Eye (tissue), 1 donor: ENCODE data around the gene CIRBP.
A peak's percentile ranks its signal among the peaks of the same experiment; 100 is the strongest.

ENCODE experiments used
- DNase-seq: peaks from one replicate; pipeline ENCODE4 v3.0.0-alpha.2; 2015

CIRBP gene

DNA sequence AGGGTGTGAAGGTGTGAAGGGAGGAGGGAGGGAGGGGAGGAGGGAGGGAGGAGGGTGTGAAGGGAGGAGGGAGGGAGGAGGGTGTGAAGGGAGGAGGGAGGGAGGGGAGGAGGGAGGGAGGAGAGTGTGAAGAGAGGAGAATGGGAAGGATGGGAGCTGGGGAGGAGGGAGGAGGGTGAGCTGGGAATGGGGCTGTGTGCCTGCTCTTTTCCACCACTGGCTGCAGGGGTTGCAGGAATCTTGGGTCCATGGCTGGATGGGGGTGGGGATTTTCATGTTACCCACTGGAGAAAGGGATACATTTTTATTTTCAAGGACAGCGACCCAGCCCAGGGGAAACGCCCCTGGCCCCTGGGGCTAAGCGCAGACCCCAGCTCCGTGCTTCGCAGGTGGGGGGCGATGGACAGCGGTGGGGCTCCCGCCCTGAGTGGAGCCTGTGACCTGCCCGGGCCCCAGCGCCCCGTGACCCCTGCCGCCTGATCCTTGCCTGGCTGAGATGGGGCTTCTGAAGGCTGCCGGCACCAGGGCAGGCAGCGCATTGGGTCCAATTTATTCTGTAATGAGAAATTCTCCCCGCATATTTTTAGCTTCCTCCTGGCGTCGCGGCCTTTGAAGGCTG is 13.6 kb downstream of the CIRBP start:
- DNase-seq: peak; percentile 34

- DNase-seq: peak; percentile 44
Measured at GRCh38 chr19:1283207-1283916, 14.2 kb downstream of the CIRBP start.

DNA sequence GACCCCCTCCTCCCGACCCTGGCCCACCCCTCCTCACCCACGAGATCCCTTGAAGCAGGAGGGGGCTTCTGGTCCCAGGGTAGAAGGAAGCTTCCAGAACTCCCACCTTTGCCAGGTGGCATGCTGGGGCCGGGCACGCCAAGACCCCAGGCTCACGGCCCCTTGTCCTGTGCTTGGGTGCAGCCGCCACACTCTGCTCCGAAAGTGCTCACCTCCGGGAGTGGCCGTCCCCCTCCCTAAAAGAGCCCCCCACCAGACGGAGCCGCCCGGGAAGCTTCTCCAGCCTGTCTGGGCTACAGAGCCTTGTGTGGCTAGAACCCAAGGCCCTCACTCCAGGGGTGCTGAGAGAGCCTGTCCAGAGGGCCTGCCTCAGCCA is 14.8 kb downstream of the CIRBP start:
- no peak for DNase-seq

GRCh38 chr19:1284293-1284978 is 15.3 kb downstream of the CIRBP start:
- no peak for DNase-seq

GRCh38 chr19:1284979-1285736 is 16.0 kb downstream of the CIRBP start:
- DNase-seq: peak; percentile 71

DNA sequence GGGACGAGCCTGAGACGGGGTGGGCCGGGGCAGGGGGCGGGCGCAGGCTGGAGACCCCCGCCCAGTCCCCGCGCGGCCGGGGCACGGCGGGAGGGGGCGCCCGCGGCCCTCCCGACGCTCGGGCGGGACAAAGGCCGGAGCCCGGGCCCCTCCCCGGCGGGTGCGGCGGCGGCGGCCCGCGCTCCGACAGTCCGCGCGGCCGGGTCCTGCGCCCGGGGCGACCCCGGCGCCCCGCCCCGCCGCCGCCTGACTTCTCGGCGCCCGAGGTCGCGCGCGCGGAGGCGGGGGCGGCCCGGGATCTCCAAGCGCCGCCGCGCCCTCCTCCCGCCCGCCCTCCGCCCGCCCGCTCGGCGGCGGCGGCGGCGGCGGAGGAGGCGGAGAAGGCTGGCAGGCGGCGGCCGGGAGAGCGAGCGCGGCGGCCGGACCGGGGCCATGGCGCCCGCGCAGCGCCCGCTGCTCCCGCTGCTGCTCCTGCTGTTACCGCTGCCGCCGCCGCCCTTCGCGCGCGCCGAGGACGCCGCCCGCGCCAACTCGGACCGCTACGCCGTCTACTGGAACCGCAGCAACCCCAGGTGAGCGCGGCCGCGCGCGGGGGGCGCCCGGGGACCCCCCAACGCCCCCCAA is 16.7 kb downstream of the CIRBP start, which contains the start of gene EFNA2:
EFNA2 (plus strand) TSS at position 137 of the 624 bp plus-strand sequence; CDS start at position 433, 296 bp downstream.
- peak; percentile 55 for DNase-seq

DNA sequence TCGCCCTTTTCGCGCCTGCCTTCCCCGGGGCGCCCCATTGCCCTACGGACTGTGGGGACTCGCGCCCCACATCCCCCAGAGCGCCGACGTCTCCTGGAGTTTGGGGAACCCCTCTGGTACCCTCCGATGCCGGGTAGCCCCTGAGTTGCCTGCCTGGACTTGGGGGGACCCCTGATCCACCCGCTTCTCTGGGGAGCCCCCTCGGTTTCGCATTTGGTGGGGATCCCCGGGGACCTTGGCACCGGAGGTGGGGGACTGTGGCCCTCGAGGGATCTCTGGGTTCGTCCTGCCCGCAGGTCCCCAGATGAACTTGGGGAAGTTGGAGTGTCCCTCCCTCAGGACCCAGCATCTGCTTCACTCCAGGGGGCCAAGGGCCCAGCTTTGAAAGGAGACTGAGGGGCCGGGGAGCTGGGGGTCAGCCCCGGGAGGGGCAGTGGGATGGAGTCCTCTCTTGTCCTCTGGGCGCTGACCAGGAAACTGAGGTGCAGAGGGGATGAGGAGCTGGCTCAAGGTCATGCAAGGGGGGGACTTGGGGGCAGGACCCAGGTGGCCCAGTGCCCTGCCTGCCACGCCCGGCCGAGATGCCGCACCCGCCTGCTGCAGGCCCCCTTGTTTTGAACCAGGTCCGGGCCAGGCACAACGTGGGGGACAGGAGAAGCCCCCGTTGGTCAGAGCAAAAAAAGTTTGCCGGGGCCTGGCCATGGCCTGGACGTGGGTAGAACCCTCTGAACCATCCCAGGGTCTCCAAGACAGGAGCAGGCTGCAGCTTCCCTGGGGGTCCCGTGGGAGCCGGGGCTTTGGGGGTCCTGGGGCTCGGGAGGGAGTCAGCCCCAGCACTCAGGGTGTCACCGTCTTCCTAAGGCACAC is 17.6 kb downstream of the CIRBP start:
- no peak for DNase-seq

- DNase-seq: no peak
Measured at GRCh38 chr19:1287354-1288225, 18.5 kb downstream of the CIRBP start.

DNA sequence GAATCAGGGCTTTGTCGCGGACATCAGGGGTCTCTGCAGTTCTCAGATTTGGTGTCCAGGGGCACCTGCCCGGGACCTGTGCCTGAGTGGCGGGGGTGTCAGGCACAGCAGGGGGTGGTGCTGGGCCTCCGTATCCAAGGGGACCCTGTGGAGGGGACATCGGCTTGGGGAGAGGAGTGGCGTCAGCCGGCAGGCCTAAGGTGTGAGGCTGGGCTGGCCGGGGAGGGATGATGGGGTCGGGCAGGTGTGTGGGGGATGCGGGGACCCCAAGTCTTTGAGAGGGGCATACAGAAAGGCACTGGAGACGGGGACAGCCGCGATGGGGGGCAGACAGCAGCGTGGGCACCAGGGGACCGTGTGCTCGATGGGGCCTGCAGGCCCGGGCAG is 19.1 kb downstream of the CIRBP start:
- no peak for DNase-seq

DNA sequence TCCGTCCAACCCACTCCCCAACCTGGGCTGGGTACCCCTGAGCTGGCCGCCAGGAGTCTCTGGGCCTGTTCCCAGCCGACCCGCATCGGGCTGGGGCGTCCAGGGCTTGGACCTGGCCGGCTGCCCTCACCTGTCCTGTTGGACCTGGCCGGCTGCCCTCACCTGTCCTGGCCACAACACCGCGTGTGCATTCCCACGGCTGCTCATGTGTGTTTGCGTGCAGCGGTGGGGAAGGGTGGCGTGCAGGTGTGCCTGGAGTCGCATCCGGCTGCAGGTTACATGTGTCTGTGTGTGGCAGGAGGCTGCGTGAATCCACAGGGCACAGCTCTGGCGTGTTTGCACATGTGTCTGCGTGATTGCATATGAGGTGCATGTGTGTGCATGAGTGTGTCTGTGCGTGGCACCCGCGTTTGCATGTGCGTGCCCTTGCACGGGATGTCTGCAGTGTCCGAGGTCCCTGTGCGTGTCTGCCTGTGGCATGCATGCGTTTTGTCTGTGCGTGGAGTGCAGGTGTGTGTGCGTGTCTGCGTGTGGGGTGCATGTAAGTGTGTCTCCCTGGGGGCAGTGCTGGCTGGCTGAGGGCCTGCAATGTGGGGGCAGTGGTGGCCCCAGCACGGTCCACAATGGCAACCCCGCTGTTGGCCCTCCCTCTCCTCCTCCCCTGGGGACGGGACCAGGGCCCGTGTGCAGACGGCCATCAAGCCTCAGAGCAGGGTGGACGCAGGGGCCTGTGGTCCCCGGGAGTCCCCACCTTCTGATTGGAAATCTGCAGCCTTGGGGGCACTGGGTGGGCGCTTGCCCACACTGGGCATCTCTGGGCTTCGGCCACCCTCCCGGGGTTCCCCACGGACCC is 19.9 kb downstream of the CIRBP start:
- DNase-seq: no peak

GRCh38 chr19:1289686-1290025 is 20.5 kb downstream of the CIRBP start:
- DNase-seq: no peak

DNA sequence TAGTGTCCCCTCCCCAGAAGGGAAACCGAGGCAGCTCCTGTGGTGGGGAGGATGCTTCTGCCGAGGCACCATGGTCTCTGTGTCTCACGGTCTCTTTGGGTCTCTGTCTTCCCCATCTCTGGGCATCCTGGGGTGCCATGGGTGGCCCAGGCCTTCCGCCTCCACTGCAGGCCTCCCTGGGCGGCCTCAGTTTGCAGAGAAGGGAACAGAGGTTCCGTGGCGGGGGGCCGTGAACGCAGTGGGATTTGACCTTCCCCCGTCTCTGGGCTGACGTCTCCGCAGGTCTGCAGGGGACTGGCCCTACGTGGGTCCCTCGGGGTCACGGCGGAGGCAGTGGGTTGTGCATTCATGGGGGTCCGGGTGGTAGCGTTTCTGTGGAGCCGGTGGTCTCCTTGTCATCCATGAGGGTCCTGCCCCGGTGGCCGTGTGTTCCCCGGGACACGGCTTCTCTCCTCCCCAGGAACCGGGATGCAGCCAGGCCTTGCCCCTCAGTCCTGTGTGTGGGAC is 21.1 kb downstream of the CIRBP start:
- DNase-seq: no peak

DNA sequence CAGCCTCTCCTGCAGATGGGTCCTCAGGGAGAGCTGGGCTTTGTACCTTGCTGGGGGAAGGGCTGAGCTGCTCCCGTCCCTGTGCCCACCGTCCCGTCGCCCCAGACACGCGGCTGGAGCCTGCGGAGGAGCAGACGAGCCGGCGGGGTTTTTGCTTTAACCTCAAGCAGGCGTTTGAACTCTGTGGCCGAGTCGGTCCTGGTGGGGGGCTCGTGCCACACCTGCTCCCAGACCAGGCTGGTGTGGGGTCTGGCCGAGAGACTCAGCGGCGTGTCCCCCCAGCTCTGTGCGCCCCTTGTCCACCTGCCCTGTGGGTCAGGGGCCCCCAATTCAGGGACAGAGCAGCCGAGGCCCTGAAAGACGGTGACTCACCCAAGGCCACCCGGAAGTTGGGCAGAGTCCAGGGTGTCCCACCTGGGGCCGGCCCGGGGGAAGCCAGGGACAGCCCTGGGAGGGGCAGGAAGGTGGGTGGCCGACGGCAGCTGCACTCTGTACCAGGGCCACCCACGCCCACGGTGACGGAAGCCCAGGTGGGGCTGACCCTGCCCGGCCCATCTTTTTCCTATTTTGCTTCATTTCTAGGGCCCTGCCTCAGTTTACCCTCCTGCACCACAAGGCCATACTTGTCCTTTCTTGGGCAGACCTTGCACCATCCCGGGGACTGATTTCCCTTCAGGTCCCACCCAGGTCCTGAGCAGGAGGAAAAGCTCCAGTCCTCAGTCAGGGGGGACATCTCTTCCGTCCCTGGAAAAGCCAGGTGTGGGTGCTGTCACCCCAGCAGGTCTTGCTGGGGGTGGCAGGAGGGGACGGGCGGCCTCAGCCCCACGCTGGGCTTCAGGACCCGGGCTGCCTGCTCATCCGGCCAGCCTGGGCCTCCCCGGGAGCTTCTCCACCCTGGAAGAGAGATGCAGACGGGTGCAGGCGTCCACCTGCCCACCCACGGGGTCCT is 21.8 kb downstream of the CIRBP start:
- DNase-seq: no peak

- no peak for DNase-seq
Measured at GRCh38 chr19:1291761-1292418, 22.8 kb downstream of the CIRBP start.

GRCh38 chr19:1292419-1293151 is 23.5 kb downstream of the CIRBP start:
- no peak for DNase-seq

GRCh38 chr19:1293782-1294604 is 24.9 kb downstream of the CIRBP start:
- DNase-seq: no peak
